Endothelial cell of umbilical vein (primary cell): ENCODE data around the gene TRNAU1AP.

Source experiments
- CTCF ChIP-seq, 2 donors: IDR thresholded peaks; 1 replicate in 1 of 2; 2 replicates in 1 of 2; pipeline ENCODE4 v1.5.1; 2011; ENCODE audit warnings: low read length in 2 of 2, mild to moderate bottlenecking in 2 of 2, moderate library complexity in 2 of 2, control low read depth in 1 of 2, inconsistent platforms in 1 of 2, low read depth in 1 of 2; ENCODE audit not compliant: insufficient read depth in 1 of 2; ENCODE audit errors: extremely low read depth in 1 of 2
- EZH2 ChIP-seq: IDR thresholded peaks from 2 replicates; pipeline ENCODE4 v1.6.1; 2012; ENCODE audit warnings: borderline replicate concordance, low read depth, mild to moderate bottlenecking, moderate library complexity, low read length, inconsistent platforms; ENCODE audit not compliant: severe bottlenecking
- GATA2 ChIP-seq: IDR thresholded peaks from 2 replicates; pipeline ENCODE4 v1.7.0; 2011; ENCODE audit warnings: low read depth, mild to moderate bottlenecking, moderate library complexity, mixed read lengths, low read length; ENCODE audit not compliant: insufficient read length, insufficient read depth
- JUN ChIP-seq: IDR thresholded peaks from 2 replicates; pipeline ENCODE4 v1.6.1; 2011; ENCODE audit warnings: borderline replicate concordance, low read depth; ENCODE audit not compliant: insufficient read length, insufficient read depth
- MAX ChIP-seq: IDR thresholded peaks from 2 replicates; pipeline ENCODE4 v1.6.1; 2011; ENCODE audit not compliant: insufficient read depth, insufficient read length
- POLR2A ChIP-seq: IDR thresholded peaks from 2 replicates; pipeline ENCODE4 v1.6.1; 2012; ENCODE audit warnings: low read depth, mild to moderate bottlenecking, control low read depth, low read length
- POLR2AphosphoS5 ChIP-seq: IDR thresholded peaks from 2 replicates; pipeline ENCODE4 v1.6.1; 2012; ENCODE audit warnings: low read depth, mild to moderate bottlenecking, control low read depth, low read length, moderate library complexity; ENCODE audit not compliant: insufficient read depth

- no peak for TF ChIP-seq CTCF (IDR thresholded peaks at IDR 0.05; ENCODE audit: extremely low read depth in 1 of 2, insufficient read depth in 1 of 2, low read depth in 1 of 2, low read length in 2 of 2)
- TF ChIP-seq POLR2A, result no peak
- TF ChIP-seq MAX, result no peak
- no peak for TF ChIP-seq POLR2AphosphoS5
- TF ChIP-seq EZH2, result no peak
- TF ChIP-seq JUN, result no peak
- no peak for TF ChIP-seq GATA2
These were observed 25.9 kb downstream of the TRNAU1AP start for GRCh38 chr1:28578696-28579218.
